ENCODE measurements around the gene COX6A1. TPM values are rescaled to one million over a fixed set of nuclear protein-coding genes. Genes with fewer than 3 reads are reported as not detected.

Gene COX6A1
- total RNA-seq, 1 donor from 2014 or later: 388 TPM

Other genes starting within 250 kb of the COX6A1 start
- 95.5 and 123 TPM in 2 replicates for gene GCN1, start 243.4 kb upstream of the COX6A1 start, total RNA-seq
- gene RPLP0, start 237.0 kb upstream of the COX6A1 start, total RNA-seq: 1,543 and 1,660 TPM in 2 replicates
- 126 and 151 TPM in 2 replicates for gene PXN, start 172.4 kb upstream of the COX6A1 start, total RNA-seq
- gene RNU4-2, start 146.2 kb upstream of the COX6A1 start, total RNA-seq: 2,157 and 2,549 TPM in 2 replicates
- 2,477 and 2,591 TPM in 2 replicates for gene RNU4-1, start 144.9 kb upstream of the COX6A1 start, total RNA-seq
- gene SIRT4, start 135.8 kb upstream of the COX6A1 start, total RNA-seq: 2.5 and 2.7 TPM in 2 replicates
- not detected in 2 replicates for gene PLA2G1B, start 110.3 kb upstream of the COX6A1 start, total RNA-seq
- gene MSI1, start 68.9 kb upstream of the COX6A1 start, total RNA-seq: 16.0 and 16.4 TPM in 2 replicates
- 43.6 and 54.0 TPM in 2 replicates for gene TRIAP1, start 8.3 kb downstream of the COX6A1 start, total RNA-seq
- 17.8 and 28.8 TPM in 2 replicates for gene GATC, start 8.3 kb downstream of the COX6A1 start, total RNA-seq
- gene SRSF9, start 31.6 kb downstream of the COX6A1 start, total RNA-seq: 216 and 223 TPM in 2 replicates
- 490 and 500 TPM in 2 replicates for gene DYNLL1, start 58.0 kb downstream of the COX6A1 start, total RNA-seq
- gene COQ5, start 91.0 kb downstream of the COX6A1 start, total RNA-seq: 22.9 and 23.4 TPM in 2 replicates
- gene RNF10, start 96.2 kb downstream of the COX6A1 start, total RNA-seq: 181 and 185 TPM in 2 replicates
- 31.3 and 36.0 TPM in 2 replicates for gene POP5, start 143.3 kb downstream of the COX6A1 start, total RNA-seq
- 0.19 and 0.30 TPM in 2 replicates for gene CABP1, start 202.5 kb downstream of the COX6A1 start, total RNA-seq
- gene MLEC, start 249.0 kb downstream of the COX6A1 start, total RNA-seq: 137 and 152 TPM in 2 replicates